K562 (cell line): ENCODE measurements around the gene LCA5. TPM values are rescaled to one million over a fixed set of nuclear protein-coding genes. Genes with fewer than 3 reads are reported as not detected.

ENCODE experiments used
- ATAC-seq: fragments of 200-7000 bp; cut with Tn5 transposase; 3 replicates; pipeline ENCODE4 v1.9.1; 2020; ENCODE audit warnings: moderate library complexity
- BruUV-seq: library from RNA; stranded (reverse); fragments of 400-500 nt; replicated peaks from 2 replicates; lab custom pipeline; 2021; lab: Mats Ljungman, UMichigan
- CTCF ChIA-PET: fragments of 300-600 bp; formaldehyde crosslinking; extraction: SDS; loops from one replicate; lab custom pipeline; 2021; ENCODE audit warnings: low intra/inter-chr PET ratio; lab: Yijun Ruan, JAX
- POLR2A ChIA-PET: fragments of 300-600, 350-650 bp; sonication (Branson Sonifier 250); formaldehyde crosslinking; extraction: SDS; loops from one replicate; lab custom pipeline; 2021; ENCODE audit warnings: antibody characterized with exemption, inconsistent platforms; lab: Yijun Ruan, JAX
- DNase-seq, 4 experiments: peaks; one replicate each; pipeline versions ENCODE4 v3.0.0 to v3.0.0-alpha.2; 2011 to 2018; ENCODE audit warnings: low spot score in 3 of 4, mixed read lengths in 3 of 4; ENCODE audit errors: extremely low read depth in 1 of 4
- FAIRE-seq: peaks from 2 replicates; lab custom pipeline; 2011; peaks lifted over from hg19 to GRCh38; lab: Jason Lieb, UNC
- H2AFZ ChIP-seq: 2 replicates; pipeline ENCODE4 v1.6.0; 2011; ENCODE audit warnings: low read depth, low read length, control low read depth, inconsistent platforms
- H3K27ac ChIP-seq: fragments of 200-600 bp; 3 replicates; pipeline ENCODE4 v1.8.0; 2011; ENCODE audit warnings: low read depth, mild to moderate bottlenecking, control low read depth, inconsistent platforms, low read length, moderate library complexity, mixed read lengths; ENCODE audit errors: extremely low read depth
- H3K27me3 ChIP-seq, 2 experiments: fragments of 300-600 bp in 1 of 2; 2 replicates in 1 of 2; 3 replicates in 1 of 2; pipeline versions ENCODE4 v1.6.0 to v1.8.0; 2011; ENCODE audit warnings: inconsistent platforms in 2 of 2, low read length in 2 of 2, mild to moderate bottlenecking in 1 of 2, mixed read lengths in 1 of 2, moderate library complexity in 1 of 2; ENCODE audit not compliant: control insufficient read depth in 2 of 2, insufficient read depth in 2 of 2
- H3K36me3 ChIP-seq: fragments of 300-600 bp; 3 replicates; pipeline ENCODE4 v1.8.0; 2011; ENCODE audit warnings: mild to moderate bottlenecking, low read length, inconsistent platforms; ENCODE audit not compliant: control insufficient read depth, insufficient read depth
- H3K4me1 ChIP-seq, 2 experiments: fragments of 200-600 bp in 1 of 2; replicated peaks in 1 of 2; 2 replicates in 1 of 2; 3 replicates in 1 of 2; pipeline versions ENCODE4 v1.5.1 to v1.8.0; 2011; ENCODE audit warnings: inconsistent platforms in 2 of 2, low read length in 2 of 2, mild to moderate bottlenecking in 1 of 2, mixed read lengths in 1 of 2, moderate library complexity in 1 of 2; ENCODE audit not compliant: control insufficient read depth in 2 of 2, insufficient read depth in 2 of 2
- H3K4me2 ChIP-seq: 2 replicates; pipeline ENCODE4 v1.6.1; 2011; ENCODE audit warnings: low read length, control low read depth, inconsistent platforms, mixed read lengths; ENCODE audit not compliant: insufficient read depth
- H3K4me3 ChIP-seq: fragments of 200-600 bp; sonication (generic), shearing (Covaris generic); 2 replicates; pipeline ENCODE4 v1.5.1; 2016; ENCODE audit warnings: control low read depth, inconsistent platforms
- H3K79me2 ChIP-seq: fragments of 200-600 bp; 3 replicates; pipeline ENCODE4 v1.8.0; 2011; ENCODE audit warnings: low read length, inconsistent platforms; ENCODE audit not compliant: control insufficient read depth, insufficient read depth
- H3K9ac ChIP-seq, 2 experiments: 2 replicates each; pipeline versions ENCODE4 v1.6.0 to v1.6.1; 2011; ENCODE audit warnings: low read depth in 2 of 2, low read length in 2 of 2, control low read depth in 1 of 2, inconsistent platforms in 1 of 2, mild to moderate bottlenecking in 1 of 2, mixed read lengths in 1 of 2; ENCODE audit not compliant: insufficient read depth in 1 of 2
- H3K9me1 ChIP-seq: one replicate; pipeline ENCODE4 v1.6.0; 2011; ENCODE audit warnings: inconsistent platforms, mild to moderate bottlenecking, low read length, moderate library complexity; ENCODE audit not compliant: control insufficient read depth, insufficient read depth
- H3K9me3 ChIP-seq: replicated peaks from 2 replicates; pipeline ENCODE4 v1.5.1; 2011; ENCODE audit warnings: low read depth, low read length, inconsistent platforms; ENCODE audit not compliant: control insufficient read depth, insufficient read depth
- H4K20me1 ChIP-seq: replicated peaks from 2 replicates; pipeline ENCODE4 v1.6.1; 2011; ENCODE audit warnings: low read length, inconsistent platforms, mixed read lengths; ENCODE audit not compliant: control insufficient read depth, insufficient read depth
- ASH1L ChIP-seq: fragments of 450-650 bp; IDR thresholded peaks from 2 replicates; pipeline ENCODE4 v1.6.1; 2018; ENCODE audit warnings: borderline replicate concordance, mild to moderate bottlenecking, low read depth; ENCODE audit not compliant: partially characterized antibody
- CC2D1A ChIP-seq: fragments of 450-650 bp; IDR thresholded peaks from 2 replicates; pipeline ENCODE4 v1.6.1; 2017; ENCODE audit warnings: mild to moderate bottlenecking
- FOXA3 ChIP-seq, 2 experiments: fragments of 450-650 bp in 1 of 2; sonication (generic) in 1 of 2; formaldehyde crosslinking; IDR thresholded peaks in 1 of 2; conservative IDR thresholded peaks in 1 of 2; 2 replicates each; pipeline versions ENCODE4 v1.4.0 to v1.8.0; 2020 to 2022; ENCODE audit warnings: mild to moderate bottlenecking in 2 of 2, missing genetic modification reagents in 1 of 2
- MYBL2 ChIP-seq, 2 experiments: fragments of 450-650 bp in 1 of 2; sonication (generic) in 1 of 2; formaldehyde crosslinking in 1 of 2; IDR thresholded peaks; 2 replicates each; pipeline versions ENCODE4 v1.6.1 to v1.8.1; 2017 to 2022; ENCODE audit warnings: borderline replicate concordance in 1 of 2, inconsistent platforms in 1 of 2, low read depth in 1 of 2, mild to moderate bottlenecking in 1 of 2, missing genetic modification reagents in 1 of 2, moderate library complexity in 1 of 2
- NFE2L1 ChIP-seq: fragments of 450-650 bp; IDR thresholded peaks from 2 replicates; pipeline ENCODE4 v1.6.1; 2016; ENCODE audit warnings: missing genetic modification characterization, low read depth, mild to moderate bottlenecking, missing compliant biosample characterization, moderate library complexity, borderline replicate concordance
- PTRF ChIP-seq: fragments of 450-650 bp; IDR thresholded peaks from 2 replicates; pipeline ENCODE4 v1.6.1; 2016; ENCODE audit warnings: mild to moderate bottlenecking, missing genetic modification characterization, missing compliant biosample characterization
- RBFOX2 ChIP-seq: fragments of 200-400 bp; formaldehyde crosslinking; IDR thresholded peaks from 2 replicates; pipeline ENCODE4 v1.6.1; 2017; ENCODE audit warnings: low read depth, mild to moderate bottlenecking, low read length, moderate library complexity
- SMC3 ChIP-seq: conservative IDR thresholded peaks from 2 replicates; pipeline ENCODE4 v1.6.1; 2011; ENCODE audit warnings: low read depth, low read length, improper control_type of control experiment; ENCODE audit not compliant: insufficient read depth
- SPI1 ChIP-seq: IDR thresholded peaks from 2 replicates; pipeline ENCODE4 v1.6.1; 2011; ENCODE audit warnings: low read depth, low read length, control low read depth, borderline replicate concordance
- ZNF589 ChIP-seq: fragments of 200-800 bp; sonication (Bioruptor generic); IDR thresholded peaks from 2 replicates; pipeline ENCODE4 v1.6.1; 2016; ENCODE audit warnings: low read depth, missing genetic modification characterization, missing compliant biosample characterization
- ZNF668 ChIP-seq: fragments of 250-450 bp; sonication (Bioruptor Pico); IDR thresholded peaks from 2 replicates; pipeline ENCODE4 v1.8.0; 2022; ENCODE audit warnings: mild to moderate bottlenecking, inconsistent platforms
- in situ Hi-C: fragments of 300-500 bp; cut with MboI; formaldehyde crosslinking; loops from 4 replicates; pipeline ENCODE4 v1.15.0; 2018; ENCODE audit warnings: inconsistent platforms, mixed read lengths
- intact Hi-C: fragments of 100-400 bp; cut with micrococcal nuclease; formaldehyde crosslinking; loops from 2 replicates; pipeline ENCODE4 v1.14.2; 2022
- polyA plus RNA-seq, 8 experiments: library from polyadenylated mRNA; depleted of rRNA in 4 of 8; stranded (reverse) in 5 of 8; unstranded in 3 of 8; fragments of >200 nt; fragmentation: Nextera tagmentation in 2 of 8; fragmentation: Illumina TruSeq in 1 of 8; extraction: Ambion mirVana in 2 of 8; extraction: Trizol in 1 of 8; gene quantifications; 2 replicates each; pipeline versions ENCODE4 v1.2.1 to v1.2.3, GENCODE V29; 2011 to 2014; ENCODE audit warnings: inconsistent platforms in 1 of 8, missing spikeins in 1 of 8
- total RNA-seq, 7 experiments: library from RNA; depleted of rRNA in 6 of 7; stranded (reverse); fragments of >200 nt in 6 of 7; fragmentation: Illumina TruSeq in 2 of 7; extraction: Trizol in 2 of 7; gene quantifications; 2 replicates each; pipeline versions ENCODE4 v1.2.1 to v1.2.3, GENCODE V29; 2011 to 2021; ENCODE audit warnings: low replicate concordance in 1 of 7
- TF ChIP-seq, protein P1 (sequence below): fragments of 250-450 bp; sonication (Bioruptor Pico); IDR thresholded peaks from 2 replicates; pipeline ENCODE4 v1.8.0; 2021; ENCODE audit warnings: borderline replicate concordance, mild to moderate bottlenecking, moderate library complexity; ENCODE audit not compliant: poor library complexity, severe bottlenecking
- TF ChIP-seq, protein P2 (sequence below): fragments of 450-650 bp; IDR thresholded peaks from 2 replicates; pipeline ENCODE4 v1.6.1; 2018; ENCODE audit warnings: mild to moderate bottlenecking, low read depth; ENCODE audit not compliant: partially characterized antibody
- TF ChIP-seq, protein P3 (sequence below): fragments of 250-450 bp; sonication (Bioruptor Pico); IDR thresholded peaks from 2 replicates; pipeline ENCODE4 v1.8.0; 2022; ENCODE audit warnings: moderate library complexity, mild to moderate bottlenecking, inconsistent platforms

The LCA5 gene
- total and polyA plus RNA-seq, 9 of the 15 experiments (the other 6 are each of a cell fraction or from before 2014, with no cell fraction given): 1.0 to 3.4 (median 1.8) TPM

DNA sequence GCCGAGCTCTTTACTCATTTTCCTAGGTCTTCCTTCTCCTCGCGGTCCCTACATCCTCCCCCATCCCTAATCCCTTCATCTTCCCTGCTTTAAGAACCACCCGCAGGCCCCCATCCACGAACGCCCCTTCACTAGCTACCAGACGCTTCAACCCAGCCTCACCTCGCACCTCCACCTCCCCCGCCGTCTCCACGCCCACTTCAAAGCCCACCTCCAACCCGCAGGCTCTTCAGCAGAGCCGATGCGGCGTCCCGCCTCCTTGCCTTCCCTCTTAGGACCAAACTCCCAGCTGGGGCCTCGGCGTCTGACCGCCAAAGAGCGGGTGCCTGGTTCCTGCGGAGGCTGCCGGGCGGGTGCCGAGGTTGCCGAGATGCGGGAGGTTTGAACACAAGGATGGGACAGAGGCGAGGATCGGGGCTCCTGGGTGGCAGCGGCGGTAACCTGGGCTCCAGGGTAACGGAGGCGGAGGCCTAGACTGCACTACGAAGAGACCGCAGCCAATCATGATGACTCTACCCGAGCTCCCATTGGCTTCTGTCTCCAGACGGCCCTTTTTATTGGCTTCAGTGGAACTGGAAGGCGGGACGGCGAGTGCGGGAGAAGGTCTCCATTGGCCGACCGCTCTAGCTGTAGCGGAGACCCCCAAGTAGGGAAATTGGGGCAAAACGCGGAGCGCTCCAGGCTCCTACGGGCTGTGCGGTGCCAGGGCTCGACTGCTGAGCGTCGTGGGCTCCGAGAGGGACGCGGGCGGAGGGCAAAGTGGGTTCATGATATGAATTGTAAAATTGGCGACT is at the start of gene LCA5 (continued):
- TF ChIP-seq RBFOX2 (peak; percentile 87), CC2D1A (0 out of 2 replicates have a peak, but pooled peaks have one; percentile 34), PTRF (tag) (no peak), ZNF668 (CRISPR knock-in tag) (no peak), ASH1L (peak; percentile 95)
- TF ChIP-seq, protein P1, sequence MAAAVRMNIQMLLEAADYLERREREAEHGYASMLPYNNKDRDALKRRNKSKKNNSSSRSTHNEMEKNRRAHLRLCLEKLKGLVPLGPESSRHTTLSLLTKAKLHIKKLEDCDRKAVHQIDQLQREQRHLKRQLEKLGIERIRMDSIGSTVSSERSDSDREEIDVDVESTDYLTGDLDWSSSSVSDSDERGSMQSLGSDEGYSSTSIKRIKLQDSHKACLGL: no peak
- TF ChIP-seq, protein P2, sequence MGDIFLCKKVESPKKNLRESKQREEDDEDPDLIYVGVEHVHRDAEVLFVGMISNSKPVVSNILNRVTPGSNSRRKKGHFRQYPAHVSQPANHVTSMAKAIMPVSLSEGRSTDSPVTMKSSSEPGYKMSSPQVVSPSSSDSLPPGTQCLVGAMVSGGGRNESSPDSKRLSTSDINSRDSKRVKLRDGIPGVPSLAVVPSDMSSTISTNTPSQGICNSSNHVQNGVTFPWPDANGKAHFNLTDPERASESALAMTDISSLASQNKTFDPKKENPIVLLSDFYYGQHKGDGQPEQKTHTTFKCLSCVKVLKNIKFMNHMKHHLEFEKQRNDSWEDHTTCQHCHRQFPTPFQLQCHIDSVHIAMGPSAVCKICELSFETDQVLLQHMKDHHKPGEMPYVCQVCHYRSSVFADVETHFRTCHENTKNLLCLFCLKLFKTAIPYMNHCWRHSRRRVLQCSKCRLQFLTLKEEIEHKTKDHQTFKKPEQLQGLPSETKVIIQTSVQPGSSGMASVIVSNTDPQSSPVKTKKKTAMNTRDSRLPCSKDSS: no peak

DNA sequence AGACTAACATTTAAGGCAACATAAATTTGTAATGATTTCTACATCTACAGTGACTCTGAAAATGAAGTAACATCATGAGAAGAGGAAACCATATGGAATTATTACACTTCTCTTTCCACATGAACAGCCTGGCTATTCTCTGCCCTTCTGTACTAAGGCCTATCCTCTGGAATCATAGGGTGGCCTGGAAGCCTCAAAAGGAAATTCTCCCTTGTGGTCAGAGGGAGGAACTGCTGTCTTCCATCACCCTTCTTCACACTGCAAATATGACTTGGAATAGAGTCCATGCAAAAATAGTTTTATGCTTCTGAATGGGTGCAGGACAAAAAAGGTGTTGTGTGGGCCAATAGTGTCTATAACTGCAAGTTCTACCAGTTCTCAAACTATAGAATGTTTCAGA is 49.3 kb upstream of the LCA5 start:
- Histone ChIP-seq H3K36me3 (no peaks in the 10 kb centered on the region; the same call in 2 of the 3 replicates), H3K27me3 (no peaks in the 10 kb centered on the region), H3K4me3 (no peak overlapping the region), H4K20me1 (no peaks in the 10 kb centered on the region), H3K79me2 (no peaks in the 10 kb centered on the region), H3K9ac (no peak overlapping the region), H3K27ac (no peak overlapping the region), H3K9me1 (no peaks in the 10 kb centered on the region), H3K4me2 (no peak overlapping the region), H2AFZ (no peak overlapping the region), H3K4me1 (no peaks in the 10 kb centered on the region), H3K9me3 (no peaks in the 10 kb centered on the region)
- CTCF ChIA-PET: no interaction called here
- DNase-seq (peak; percentile 34 to 58 (median 42)), ATAC-seq (peak; percentile 98), FAIRE-seq (peak; percentile 23)
- in situ Hi-C loops (no loop called here), intact Hi-C loops (no loop called here)
- BruUV-seq: no TSS peak
- POLR2A ChIA-PET: no interaction called here
- TF ChIP-seq NFE2L1 (tag) (no peak), SPI1 (peak; percentile 45; the same call in 1 of the 2 replicates), MYBL2 (IDR thresholded peaks at IDR 0.05; ENCODE audit: low read depth) (no peak), MYBL2 (CRISPR knock-in tag; IDR thresholded peaks at IDR 0.05; ENCODE audit: borderline replicate concordance) (no peak), ZNF589 (CRISPR knock-in tag) (no peak), FOXA3 (CRISPR knock-in tag; conservative IDR thresholded peaks at IDR 0.05 in 1 of 2, IDR thresholded peaks at IDR 0.05 in 1 of 2) (no peak), SMC3 (0 out of 2 replicates have a peak, but pooled peaks have one; percentile 9)
- TF ChIP-seq, protein P3, sequence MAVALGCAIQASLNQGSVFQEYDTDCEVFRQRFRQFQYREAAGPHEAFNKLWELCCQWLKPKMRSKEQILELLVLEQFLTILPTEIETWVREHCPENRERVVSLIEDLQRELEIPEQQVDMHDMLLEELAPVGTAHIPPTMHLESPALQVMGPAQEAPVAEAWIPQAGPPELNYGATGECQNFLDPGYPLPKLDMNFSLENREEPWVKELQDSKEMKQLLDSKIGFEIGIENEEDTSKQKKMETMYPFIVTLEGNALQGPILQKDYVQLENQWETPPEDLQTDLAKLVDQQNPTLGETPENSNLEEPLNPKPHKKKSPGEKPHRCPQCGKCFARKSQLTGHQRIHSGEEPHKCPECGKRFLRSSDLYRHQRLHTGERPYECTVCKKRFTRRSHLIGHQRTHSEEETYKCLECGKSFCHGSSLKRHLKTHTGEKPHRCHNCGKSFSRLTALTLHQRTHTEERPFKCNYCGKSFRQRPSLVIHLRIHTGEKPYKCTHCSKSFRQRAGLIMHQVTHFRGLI (CRISPR knock-in tag): no peak
